Stomach (tissue), 9 donors: ENCODE measurements around the gene TMEM158. TPM values are rescaled to one million over a fixed set of nuclear protein-coding genes. Genes with fewer than 3 reads are reported as not detected.

Source experiments
- DNase-seq, 2 donors: peaks; one replicate each; pipeline versions ENCODE4 v3.0.0 to v3.0.0-alpha.2; 2013 to 2019
- H3K27ac ChIP-seq, 5 donors: fragments of 200-600 bp in 4 of 5; sonication (generic) in 4 of 5; one replicate each; pipeline ENCODE4 v1.5.1; 2013 to 2019; ENCODE audit warnings: mild to moderate bottlenecking in 1 of 5, moderate library complexity in 1 of 5
- H3K27me3 ChIP-seq, 3 donors: fragments of 200-600 bp; sonication (generic); one replicate each; pipeline ENCODE4 v1.5.1; 2017 to 2019; ENCODE audit warnings: mixed run types in 1 of 3
- H3K36me3 ChIP-seq, 4 donors: fragments of 200-600 bp; sonication (generic); 1 replicate in 3 of 4; 2 replicates in 1 of 4; pipeline ENCODE4 v1.5.1; 2016 to 2019
- H3K4me1 ChIP-seq, 4 donors: fragments of 200-600 bp; sonication (generic); one replicate each; pipeline ENCODE4 v1.5.1; 2016 to 2019
- H3K4me3 ChIP-seq, 4 donors: fragments of 200-600 bp; sonication (generic) in 3 of 4; one replicate each; pipeline ENCODE4 v1.5.1; 2016 to 2019; ENCODE audit warnings: mild to moderate bottlenecking in 1 of 4
- H3K9me3 ChIP-seq, 4 donors: fragments of 200-600 bp; sonication (generic); one replicate each; pipeline ENCODE4 v1.5.1; 2016 to 2019
- CTCF ChIP-seq, 7 experiments: fragments of 450-650 bp in 4 of 7; fragments of 200-600 bp in 3 of 7; sonication (generic) in 3 of 7; IDR thresholded peaks; one replicate each; pipeline ENCODE4 v1.5.1; 2016 to 2019; ENCODE audit warnings: antibody characterized with exemption in 7 of 7, control low read depth in 2 of 7, mild to moderate bottlenecking in 1 of 7
- EP300 ChIP-seq: sonication (generic); formaldehyde crosslinking; IDR thresholded peaks from one replicate; pipeline ENCODE4 v1.6.1; 2017; ENCODE audit warnings: antibody characterized with exemption
- POLR2A ChIP-seq, 4 donors: fragments of 450-650 bp; IDR thresholded peaks; one replicate each; pipeline ENCODE4 v1.6.1; 2016; ENCODE audit warnings: antibody characterized with exemption in 4 of 4, control low read depth in 2 of 4, mild to moderate bottlenecking in 1 of 4, moderate library complexity in 1 of 4
- POLR2AphosphoS5 ChIP-seq, 3 donors: sonication (generic); formaldehyde crosslinking; IDR thresholded peaks; one replicate each; pipeline ENCODE4 v1.6.1; 2016; ENCODE audit warnings: antibody characterized with exemption in 3 of 3
- WGBS, 5 donors: extraction: QIAGEN DNeasy Blood & Tissue Kit in 3 of 5; methylation state at CpG; one replicate each; pipeline versions ENCODE4 v1.1.5 to v1.1.7; 2013 to 2018; 5-methylcytosine and 5-hydroxymethylcytosine counted together
- intact Hi-C: fragments of 100-400 bp; cut with DNase I; formaldehyde crosslinking; loops from one replicate; pipeline ENCODE4 v1.15.1; 2023; ENCODE audit warnings: low total_unique reads
- polyA plus RNA-seq, 3 donors: library from polyadenylated mRNA; stranded (reverse); fragments of 200-250 nt; gene quantifications; one replicate each; pipeline ENCODE4 v1.2.3, GENCODE V29; 2013
- total RNA-seq, 5 donors: library from RNA; depleted of rRNA; stranded (reverse); fragments of >200 nt; gene quantifications; one replicate each; pipeline versions ENCODE4 v1.1.0 to v1.2.3, GENCODE V29; 2014 to 2016
- donor health status: healthy with polysubstance abuse.
- donor health status: Bipolar disorder and iron deficiency.
- donor health status: healthy.

TMEM158 gene
- total and polyA plus RNA-seq, 8 donors = 0.46 to 5.5 (median 2.0) TPM; not detected in 2

- WGBS, 5 donors = 57 to 71% (median 67%) methylated on average over 10 to 11 of the region's 11 CpGs
- no peak overlapping the region for H3K4me3 ChIP-seq
- peaks cover 0 to 23% (median 0%) of the 10 kb centered on the region in 3 donors for H3K27me3 ChIP-seq
- no peaks in the 10 kb centered on the region for H3K9me3 ChIP-seq
- no peak for DNase-seq
- no peaks in the 10 kb centered on the region for H3K36me3 ChIP-seq
- H3K27ac ChIP-seq = no peak overlapping the region
- TF ChIP-seq POLR2AphosphoS5 (IDR thresholded peaks at IDR 0.05) = no peak
- TF ChIP-seq CTCF (IDR thresholded peaks at IDR 0.05) = no peak
- no peak for TF ChIP-seq EP300
- TF ChIP-seq POLR2A (IDR thresholded peaks at IDR 0.05) = no peak
- H3K4me1 ChIP-seq = peaks cover 0 to under 1% (median 0%) of the 10 kb centered on the region in 4 donors
- intact Hi-C loops = loop anchor here (10.0 kb wide), 1 partner anchor 276 kb away; no protein-coding TSS in a partner anchor
Measured at GRCh38 chr3:45218578-45219390, 7.3 kb downstream of the TMEM158 start.

- Histone ChIP-seq H3K4me3 (no peak overlapping the region), H3K36me3 (no peaks in the 10 kb centered on the region), H3K27ac (no peak overlapping the region), H3K4me1 (peaks cover 0 to 12% (median 5%) of the 10 kb centered on the region in 4 donors), H3K9me3 (no peaks in the 10 kb centered on the region), H3K27me3 (no peaks in the 10 kb centered on the region)
- DNase-seq = no peak
- TF ChIP-seq POLR2A (IDR thresholded peaks at IDR 0.05) (no peak), CTCF (IDR thresholded peaks at IDR 0.05) (no peak), POLR2AphosphoS5 (IDR thresholded peaks at IDR 0.05) (no peak), EP300 (no peak)
- 77 to 86% (median 83%) methylated on average over 10 of the region's 10 CpGs for WGBS, 5 donors
- intact Hi-C loops = loop anchor here (10.0 kb wide), 1 partner anchor 279 kb away; no protein-coding TSS in a partner anchor
Measured at GRCh38 chr3:45216021-45216609, 10.0 kb downstream of the TMEM158 start.

GRCh38 chr3:45215466-45215865, 10.6 kb downstream of the TMEM158 start:
- peaks cover 0 to 19% (median 11%) of the 10 kb centered on the region in 4 donors for H3K4me1 ChIP-seq
- H3K9me3 ChIP-seq = no peaks in the 10 kb centered on the region
- H3K27me3 ChIP-seq = no peaks in the 10 kb centered on the region
- no peak overlapping the region for H3K27ac ChIP-seq
- 65 to 85% (median 78%) methylated on average over 3 to 4 of the region's 4 CpGs for WGBS, 5 donors
- no peak overlapping the region for H3K4me3 ChIP-seq
- H3K36me3 ChIP-seq = no peaks in the 10 kb centered on the region
- no peak for DNase-seq
- no peak for TF ChIP-seq POLR2A (IDR thresholded peaks at IDR 0.05)
- no peak for TF ChIP-seq EP300
- no peak for TF ChIP-seq POLR2AphosphoS5 (IDR thresholded peaks at IDR 0.05)
- TF ChIP-seq CTCF (IDR thresholded peaks at IDR 0.05) = no peak
- intact Hi-C loops = loop anchor here (10.0 kb wide), 1 partner anchor 279 kb away; no protein-coding TSS in a partner anchor

DNA sequence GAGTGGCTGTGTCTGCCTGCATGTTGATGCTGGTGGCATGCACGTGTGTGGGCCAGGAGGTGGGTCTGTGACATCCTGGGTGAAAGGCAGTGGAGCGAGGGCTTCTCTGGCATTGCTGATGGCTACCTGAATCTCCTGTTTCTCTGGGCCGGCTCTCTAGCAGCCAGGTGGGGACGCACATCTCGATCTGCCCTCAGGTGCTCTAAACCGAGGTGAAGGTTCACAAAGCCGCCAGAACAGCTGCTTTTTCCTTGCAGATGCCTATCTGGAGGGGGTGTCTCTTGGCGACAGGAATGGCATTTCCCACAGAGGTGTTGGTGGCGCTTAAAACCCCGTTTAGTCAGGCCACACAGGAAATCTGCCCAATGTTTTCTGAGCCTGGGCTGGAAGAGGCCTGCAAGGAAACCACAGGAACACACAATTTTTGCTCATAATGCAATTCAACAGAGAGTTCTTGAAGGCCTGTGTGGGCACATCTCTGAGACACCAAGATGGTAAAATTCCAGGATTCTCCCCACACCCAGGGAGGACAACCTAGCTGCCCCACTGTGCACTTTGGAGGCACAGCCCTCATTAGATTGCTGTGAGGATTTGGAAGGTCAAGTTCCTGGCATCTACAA, 11.9 kb downstream of the TMEM158 start:
- H3K4me3 ChIP-seq = no peak overlapping the region
- H3K36me3 ChIP-seq = no peaks in the 10 kb centered on the region
- no peaks in the 10 kb centered on the region for H3K27me3 ChIP-seq
- no peak overlapping the region for H3K27ac ChIP-seq
- TF ChIP-seq CTCF (IDR thresholded peaks at IDR 0.05) = no peak
- no peak for TF ChIP-seq POLR2A (IDR thresholded peaks at IDR 0.05)
- no peak for TF ChIP-seq POLR2AphosphoS5 (IDR thresholded peaks at IDR 0.05)
- no peak for TF ChIP-seq EP300
- peaks cover 0 to 25% (median 18%) of the 10 kb centered on the region in 4 donors for H3K4me1 ChIP-seq
- 61 to 83% (median 69%) methylated on average over 7 to 10 of the region's 10 CpGs for WGBS, 5 donors
- intact Hi-C loops = loop anchor here (5.0 to 10.0 kb wide), 2 partner anchors 167 to 281 kb away; no protein-coding TSS in a partner anchor
- no peak for DNase-seq
- H3K9me3 ChIP-seq = no peaks in the 10 kb centered on the region
